ENCODE measurements around the gene PCDHGA7. TPM values are rescaled to one million over a fixed set of nuclear protein-coding genes. Genes with fewer than 3 reads are reported as not detected.
"Not testable (repeated sequence)": the region's sequence is repeated elsewhere in the genome, so short reads cannot be mapped to it uniquely, and the experiment has no call there.

The PCDHGA7 gene
- total RNA-seq, 2 experiments from 2014 or later, result not detected

DNA sequence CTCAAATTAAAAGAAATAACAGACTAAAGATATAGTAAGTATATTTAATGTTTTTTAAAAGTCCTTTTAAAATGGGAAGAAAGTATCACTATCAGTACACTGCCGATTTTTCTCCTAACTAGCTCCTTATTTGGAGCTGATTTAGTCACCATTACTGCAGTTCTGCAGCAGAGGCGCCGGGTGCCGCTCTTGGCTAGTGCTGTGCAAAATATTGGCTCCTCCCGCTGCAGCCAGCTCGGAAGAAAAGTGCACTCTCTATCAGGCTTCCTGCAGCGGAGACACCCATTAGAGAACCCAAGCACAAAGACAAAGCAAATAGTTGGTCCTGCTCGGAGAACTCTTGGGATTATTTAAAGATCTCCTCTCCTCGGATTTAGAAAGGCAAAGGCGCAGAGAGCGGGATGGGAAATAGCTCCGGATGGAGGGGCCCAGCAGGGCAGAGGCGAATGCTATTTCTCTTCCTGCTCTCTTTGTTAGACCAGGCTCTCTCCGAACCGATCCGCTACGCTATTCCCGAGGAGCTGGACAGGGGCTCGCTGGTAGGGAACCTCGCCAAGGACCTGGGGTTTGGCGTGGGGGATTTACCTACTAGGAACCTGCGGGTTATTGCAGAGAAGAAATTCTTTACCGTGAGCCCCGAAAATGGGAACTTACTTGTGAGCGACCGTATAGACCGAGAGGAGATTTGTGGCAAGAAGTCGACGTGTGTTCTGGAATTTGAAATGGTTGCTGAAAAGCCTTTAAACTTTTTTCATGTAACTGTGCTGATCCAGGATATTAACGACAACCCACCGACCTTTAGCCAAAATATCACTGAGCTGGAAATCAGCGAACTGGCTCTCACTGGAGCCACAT lies 12.3 kb upstream of the PCDHGA7 start, which contains the start of gene PCDHGB3:
TSS of gene PCDHGB3 (plus strand) at position 249 of the 855 bp plus-strand sequence. CDS start at position 402, 153 bp downstream.
- DNase-seq (peak; percentile 63), ATAC-seq (peak; percentile 76)
- ChIA-PET CTCF (interaction anchor here (0.6 to 3.0 kb wide), 19 partner anchors 9 to 235 kb away, joined by 3 to 15 read pairs (median 5); partner anchors contain the start of genes PCDHB15, PCDHB5, PCDHGA1 and PCDHGA10), POLR2A (interaction anchor here (0.6 kb wide), 1 partner anchor 50 kb away, joined by 4 read pairs; no protein-coding TSS in a partner anchor)
- Mint-ChIP-seq H3K27ac (no peak within 1 kb of the TSS), H3K4me1 (peaks cover 3% of the 10 kb centered on the region), H3K27me3 (peaks cover 61% of the 10 kb centered on the region), H3K9me3 (ENCODE audit: low read depth) (peaks cover 30% of the 10 kb centered on the region), H3K36me3 (ENCODE audit: low read depth) (peaks cover 34% of the 10 kb centered on the region), H3K4me3 (peak within 1 kb of the TSS; percentile 52)
- intact Hi-C loops (cut with DNase I, micrococcal nuclease), result loop anchor here (5.0 to 10.0 kb wide), 6 partner anchors 37 to 578 kb away; partner anchors contain the start of genes PCDHA2 (in 2 of the 2), PCDHGB6 (in 2 of the 2), PCDHA12 (in 1 of the 2) and PCDHA8 (in 1 of the 2)

DNA sequence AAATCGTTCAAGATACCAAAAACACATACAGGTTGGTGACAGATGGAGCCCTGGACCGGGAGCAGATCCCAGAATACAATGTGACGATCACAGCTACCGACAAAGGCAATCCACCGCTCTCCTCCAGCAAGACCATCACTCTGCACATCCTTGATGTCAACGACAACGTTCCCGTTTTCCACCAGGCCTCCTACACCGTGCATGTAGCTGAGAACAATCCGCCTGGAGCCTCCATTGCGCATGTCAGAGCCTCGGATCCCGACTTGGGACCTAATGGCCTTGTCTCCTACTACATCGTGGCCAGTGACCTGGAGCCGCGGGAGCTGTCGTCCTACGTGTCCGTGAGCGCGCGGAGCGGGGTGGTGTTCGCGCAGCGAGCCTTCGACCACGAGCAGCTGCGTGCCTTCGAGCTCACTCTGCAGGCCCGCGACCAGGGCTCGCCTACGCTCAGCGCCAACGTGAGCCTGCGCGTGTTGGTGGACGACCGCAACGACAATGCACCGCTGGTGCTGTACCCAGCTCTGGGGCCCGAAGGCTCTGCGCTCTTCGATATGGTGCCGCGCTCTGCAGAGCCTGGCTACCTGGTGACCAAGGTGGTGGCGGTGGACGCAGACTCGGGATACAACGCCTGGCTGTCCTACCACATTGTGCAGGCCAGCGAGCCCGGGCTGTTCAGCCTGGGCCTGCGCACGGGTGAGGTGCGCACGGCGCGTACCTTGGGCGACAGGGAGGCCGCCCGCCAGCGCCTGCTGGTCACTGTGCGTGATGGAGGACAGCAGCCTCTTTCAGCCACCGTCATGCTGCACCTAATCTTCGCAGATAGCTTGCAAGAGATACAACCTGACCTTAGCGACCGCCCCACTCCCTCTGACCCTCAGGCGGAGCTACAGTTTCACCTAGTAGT lies 10.7 kb upstream of the PCDHGA7 start:
- Mint-ChIP-seq H3K9me3 (ENCODE audit: low read depth) (peaks cover 32% of the 10 kb centered on the region), H3K36me3 (ENCODE audit: low read depth) (peaks cover 25% of the 10 kb centered on the region), H3K27me3 (peaks cover 58% of the 10 kb centered on the region), H3K4me3 (no peak overlapping the region), H3K4me1 (peaks cover 3% of the 10 kb centered on the region), H3K27ac (no peak overlapping the region)
- ChIA-PET POLR2A (no interaction called here), CTCF (interaction anchor here (1.0 to 3.0 kb wide), 4 partner anchors 41 to 149 kb away, joined by 3 to 15 read pairs (median 7); partner anchors contain the start of genes PCDHB14, PCDHB15, PCDHGA10 and PCDHGA11)
- intact Hi-C loops (cut with DNase I, micrococcal nuclease), result loop anchor here (5.0 kb wide), 2 partner anchors 35 to 580 kb away; partner anchors contain the start of genes PCDHGB6 (in 2 of the 2) and PCDHA2 (in 1 of the 2)
- DNase-seq (no peak), ATAC-seq (no peak)

DNA sequence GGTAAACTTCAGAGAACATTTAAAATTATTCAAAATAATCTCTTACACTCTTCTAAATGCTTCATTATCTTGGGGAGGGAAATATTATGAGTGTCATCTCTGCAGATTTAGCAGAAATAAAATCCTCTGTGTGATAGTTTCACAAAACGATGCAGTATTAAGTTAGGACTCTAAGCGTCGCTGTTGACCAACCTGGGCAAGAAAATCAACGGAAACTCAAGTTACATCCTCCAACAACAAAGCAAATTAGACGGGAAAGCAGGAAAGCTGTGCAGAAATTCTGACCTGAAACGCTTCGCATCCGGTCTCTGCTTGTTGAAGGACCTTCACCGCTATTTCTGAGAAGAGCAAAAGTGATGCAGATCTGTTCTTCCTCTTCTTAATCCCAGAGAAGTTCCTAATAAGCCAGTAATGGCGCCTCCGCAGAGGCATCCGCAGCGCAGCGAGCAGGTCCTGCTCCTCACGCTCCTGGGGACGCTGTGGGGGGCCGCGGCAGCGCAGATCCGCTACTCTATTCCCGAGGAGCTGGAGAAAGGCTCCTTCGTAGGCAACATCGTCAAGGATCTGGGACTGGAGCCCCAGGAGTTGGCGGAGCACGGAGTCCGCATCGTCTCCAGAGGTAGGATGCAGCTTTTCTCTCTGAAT lies 8.7 kb upstream of the PCDHGA7 start, which contains the start of gene PCDHGA6:
TSS of gene PCDHGA6 (plus strand) at position 219 of the 645 bp plus-strand sequence. CDS start at position 412, 193 bp downstream.
- peaks cover 56% of the 10 kb centered on the region for H3K27me3 Mint-ChIP-seq
- H3K27ac Mint-ChIP-seq, result no peak within 1 kb of the TSS
- H3K36me3 Mint-ChIP-seq (ENCODE audit: low read depth), result peaks cover 26% of the 10 kb centered on the region
- ChIA-PET CTCF (interaction anchor here (0.9 to 2.0 kb wide), 4 partner anchors 10 to 183 kb away, joined by 3 to 10 read pairs (median 5); partner anchors contain the start of genes PCDHGA10 and PCDHGA5), POLR2A (interaction anchor here (0.6 kb wide), 1 partner anchor 47 kb away, joined by 4 read pairs; the partner anchor contains the start of gene PCDHGA11)
- H3K9me3 Mint-ChIP-seq (ENCODE audit: low read depth), result peaks cover 39% of the 10 kb centered on the region
- peaks cover 3% of the 10 kb centered on the region for H3K4me1 Mint-ChIP-seq
- H3K4me3 Mint-ChIP-seq, result no peak within 1 kb of the TSS
- no peak for ATAC-seq
- no peak for DNase-seq
- intact Hi-C loops (cut with DNase I, micrococcal nuclease), result loop anchor here (5.0 kb wide), 2 partner anchors 34 to 581 kb away; partner anchors contain the start of genes PCDHGB6 (in 2 of the 2) and PCDHA2 (in 1 of the 2)

DNA sequence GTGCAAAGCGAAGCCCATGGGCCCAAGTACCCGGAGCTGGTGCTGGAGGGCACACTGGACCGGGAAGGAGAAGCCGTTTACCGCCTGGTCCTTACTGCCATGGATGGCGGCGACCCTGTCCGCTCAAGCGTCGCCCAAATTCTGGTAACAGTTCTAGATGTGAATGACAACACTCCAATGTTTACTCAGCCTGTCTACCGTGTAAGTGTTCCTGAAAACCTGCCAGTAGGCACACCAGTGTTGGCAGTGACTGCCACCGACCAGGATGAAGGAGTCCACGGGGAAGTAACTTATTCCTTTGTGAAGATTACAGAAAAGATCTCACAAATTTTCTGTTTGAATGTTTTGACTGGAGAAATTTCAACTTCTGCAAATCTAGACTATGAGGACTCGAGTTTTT lies 7.9 kb upstream of the PCDHGA7 start:
- H3K36me3 Mint-ChIP-seq (ENCODE audit: low read depth), result peaks cover 26% of the 10 kb centered on the region
- peaks cover 55% of the 10 kb centered on the region for H3K27me3 Mint-ChIP-seq
- intact Hi-C loops (cut with DNase I, micrococcal nuclease), result loop anchor here (5.0 kb wide), 2 partner anchors 33 to 582 kb away; partner anchors contain the start of genes PCDHGB6 (in 2 of the 2) and PCDHA2 (in 1 of the 2)
- DNase-seq (no peak), ATAC-seq (no peak)
- ChIA-PET CTCF (interaction anchor here (0.9 to 2.0 kb wide), 4 partner anchors 10 to 183 kb away, joined by 3 to 10 read pairs (median 5); partner anchors contain the start of genes PCDHGA10 and PCDHGA5), POLR2A (interaction anchor here (0.6 kb wide), 1 partner anchor 46 kb away, joined by 4 read pairs; the partner anchor contains the start of gene PCDHGA11)
- no peak overlapping the region for H3K4me3 Mint-ChIP-seq
- H3K27ac Mint-ChIP-seq, result no peak overlapping the region
- peaks cover 40% of the 10 kb centered on the region for H3K9me3 Mint-ChIP-seq (ENCODE audit: low read depth)
- H3K4me1 Mint-ChIP-seq, result peaks cover 3% of the 10 kb centered on the region

DNA sequence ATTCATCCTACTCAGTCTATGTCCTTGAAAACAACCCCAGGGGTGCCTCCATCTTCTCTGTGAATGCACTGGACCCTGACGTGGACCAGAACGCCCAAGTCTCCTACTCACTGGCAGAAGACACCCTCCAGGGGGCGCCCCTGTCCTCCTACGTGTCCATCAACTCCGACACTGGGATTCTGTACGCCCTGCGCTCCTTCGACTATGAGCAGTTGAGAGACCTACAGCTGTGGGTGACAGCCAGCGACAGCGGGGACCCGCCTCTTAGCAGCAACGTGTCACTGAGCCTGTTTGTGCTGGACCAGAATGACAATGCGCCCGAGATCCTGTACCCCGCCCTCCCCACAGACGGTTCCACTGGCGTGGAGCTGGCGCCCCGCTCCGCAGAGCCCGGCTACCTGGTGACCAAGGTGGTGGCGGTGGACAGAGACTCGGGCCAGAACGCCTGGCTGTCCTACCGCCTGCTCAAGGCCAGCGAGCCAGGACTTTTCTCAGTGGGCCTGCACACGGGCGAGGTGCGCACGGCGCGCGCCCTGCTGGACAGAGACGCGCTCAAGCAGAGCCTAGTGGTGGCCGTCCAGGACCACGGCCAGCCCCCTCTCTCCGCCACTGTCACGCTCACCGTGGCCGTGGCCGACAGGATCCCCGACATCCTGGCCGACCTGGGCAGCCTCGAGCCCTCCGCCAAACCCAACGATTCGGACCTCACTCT lies 6.9 kb upstream of the PCDHGA7 start:
- CTCF ChIA-PET, result interaction anchor here (1.0 to 2.0 kb wide), 3 partner anchors 11 to 38 kb away, joined by 3 to 10 read pairs (median 4); partner anchors contain the start of genes PCDHGA10 and PCDHGA5
- peaks cover 40% of the 10 kb centered on the region for H3K9me3 Mint-ChIP-seq (ENCODE audit: low read depth)
- H3K4me1 Mint-ChIP-seq; intact Hi-C loops (cut with DNase I, micrococcal nuclease); H3K4me3 Mint-ChIP-seq; H3K27ac Mint-ChIP-seq; POLR2A ChIA-PET; DNase-seq; ATAC-seq: not testable (repeated sequence)
- H3K27me3 Mint-ChIP-seq, result peaks cover 52% of the 10 kb centered on the region
- H3K36me3 Mint-ChIP-seq (ENCODE audit: low read depth), result peaks cover 22% of the 10 kb centered on the region

DNA sequence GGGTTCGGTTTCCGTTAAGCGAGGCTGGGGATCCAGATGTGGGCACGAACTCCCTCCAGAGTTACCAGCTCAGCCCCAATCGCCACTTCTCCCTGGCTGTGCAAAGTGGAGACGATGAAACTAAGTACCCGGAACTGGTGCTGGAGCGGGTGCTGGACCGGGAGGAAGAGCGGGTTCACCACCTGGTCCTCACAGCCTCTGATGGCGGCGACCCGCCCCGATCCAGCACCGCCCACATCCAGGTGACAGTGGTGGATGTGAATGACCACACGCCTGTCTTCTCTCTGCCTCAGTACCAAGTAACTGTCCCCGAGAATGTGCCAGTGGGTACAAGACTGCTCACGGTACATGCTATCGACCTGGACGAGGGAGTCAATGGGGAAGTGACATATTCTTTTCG lies 803 bp downstream of the PCDHGA7 start:
- CTCF ChIA-PET, result interaction anchor here (0.6 to 0.7 kb wide), 2 partner anchors 188 to 223 kb away, joined by 3 read pairs; no protein-coding TSS in a partner anchor
- H3K27me3 Mint-ChIP-seq, result peaks cover 66% of the 10 kb centered on the region
- no peak overlapping the region for H3K4me3 Mint-ChIP-seq
- ATAC-seq (no peak), DNase-seq (no peak)
- intact Hi-C loops (cut with DNase I, micrococcal nuclease), result no loop called here
- POLR2A ChIA-PET, result no interaction called here
- peaks cover 12% of the 10 kb centered on the region for H3K36me3 Mint-ChIP-seq (ENCODE audit: low read depth)
- H3K4me1 Mint-ChIP-seq, result no peaks in the 10 kb centered on the region
- no peak overlapping the region for H3K27ac Mint-ChIP-seq
- peaks cover 29% of the 10 kb centered on the region for H3K9me3 Mint-ChIP-seq (ENCODE audit: low read depth)

DNA sequence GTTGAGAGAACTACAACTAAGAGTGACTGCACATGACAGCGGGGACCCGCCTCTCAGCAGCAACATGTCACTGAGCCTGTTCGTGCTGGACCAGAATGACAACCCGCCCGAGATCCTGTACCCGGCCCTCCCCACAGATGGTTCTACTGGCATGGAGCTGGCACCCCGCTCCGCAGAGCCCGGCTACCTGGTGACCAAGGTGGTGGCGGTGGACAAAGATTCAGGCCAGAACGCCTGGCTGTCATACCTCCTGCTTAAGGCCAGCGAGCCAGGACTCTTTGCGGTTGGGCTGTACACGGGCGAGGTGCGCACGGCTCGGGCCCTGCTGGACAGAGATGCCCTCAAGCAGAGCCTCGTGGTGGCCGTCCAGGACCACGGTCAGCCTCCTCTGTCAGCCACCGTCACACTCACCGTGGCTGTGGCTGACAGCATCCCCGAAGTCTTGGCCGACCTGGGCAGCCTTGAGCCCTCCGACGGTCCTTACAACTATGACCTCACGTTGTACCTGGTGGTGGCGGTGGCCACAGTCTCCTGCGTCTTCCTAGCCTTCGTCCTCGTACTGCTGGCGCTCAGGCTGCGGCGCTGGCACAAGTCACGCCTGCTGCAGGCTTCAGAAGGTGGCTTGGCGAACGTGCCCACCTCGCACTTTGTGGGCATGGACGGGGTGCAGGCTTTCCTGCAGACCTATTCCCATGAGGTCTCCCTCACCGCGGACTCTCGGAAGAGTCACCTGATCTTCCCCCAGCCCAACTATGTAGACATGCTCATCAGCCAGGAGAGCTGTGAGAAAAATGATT lies 2.1 kb downstream of the PCDHGA7 start:
- ChIA-PET CTCF (no interaction called here), POLR2A (no interaction called here)
- peaks cover 15% of the 10 kb centered on the region for H3K36me3 Mint-ChIP-seq (ENCODE audit: low read depth)
- peaks cover 70% of the 10 kb centered on the region for H3K27me3 Mint-ChIP-seq
- no peak for DNase-seq
- H3K4me3 Mint-ChIP-seq, result no peak overlapping the region
- intact Hi-C loops (cut with DNase I, micrococcal nuclease), result no loop called here
- H3K9me3 Mint-ChIP-seq (ENCODE audit: low read depth), result peaks cover 35% of the 10 kb centered on the region
- H3K27ac Mint-ChIP-seq, result no peak overlapping the region
- no peak for ATAC-seq
- H3K4me1 Mint-ChIP-seq, result no peaks in the 10 kb centered on the region

DNA sequence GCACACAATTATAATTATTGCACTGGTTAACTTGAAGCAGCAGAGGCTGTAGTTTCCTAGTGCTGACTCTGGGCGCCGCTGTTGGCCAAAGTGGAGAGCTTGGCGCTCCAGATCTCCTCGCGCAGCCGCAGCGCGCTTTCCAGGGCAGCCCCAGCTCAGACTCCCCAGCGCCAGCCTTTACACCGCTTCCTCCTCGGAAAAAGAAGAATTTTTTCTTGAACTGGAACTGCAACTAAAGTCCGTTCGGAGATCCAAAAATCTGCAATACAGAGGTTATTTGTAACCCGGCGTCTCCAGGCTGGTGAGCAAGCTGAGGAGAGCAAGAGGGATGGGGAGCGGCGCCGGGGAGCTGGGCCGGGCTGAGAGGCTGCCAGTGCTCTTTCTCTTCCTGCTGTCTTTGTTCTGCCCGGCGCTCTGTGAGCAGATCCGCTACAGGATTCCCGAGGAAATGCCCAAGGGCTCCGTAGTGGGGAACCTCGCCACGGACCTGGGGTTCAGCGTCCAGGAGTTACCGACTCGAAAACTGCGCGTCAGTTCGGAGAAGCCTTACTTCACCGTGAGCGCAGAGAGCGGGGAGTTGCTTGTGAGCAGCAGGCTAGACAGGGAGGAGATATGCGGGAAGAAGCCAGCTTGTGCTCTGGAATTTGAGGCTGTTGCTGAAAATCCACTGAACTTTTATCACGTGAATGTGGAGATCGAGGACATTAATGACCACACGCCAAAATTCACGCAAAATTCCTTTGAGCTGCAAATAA lies 5.2 kb downstream of the PCDHGA7 start, which contains the start of gene PCDHGB4:
TSS of gene PCDHGB4 (plus strand) at position 142 of the 755 bp plus-strand sequence. CDS start at position 329, 187 bp downstream.
- H3K4me1 Mint-ChIP-seq; intact Hi-C loops (cut with DNase I, micrococcal nuclease); H3K27ac Mint-ChIP-seq: not testable (repeated sequence)
- DNase-seq, result peak; percentile 56
- peak; percentile 68 for ATAC-seq
- H3K9me3 Mint-ChIP-seq (ENCODE audit: low read depth), result peaks cover 42% of the 10 kb centered on the region
- H3K36me3 Mint-ChIP-seq (ENCODE audit: low read depth), result peaks cover 18% of the 10 kb centered on the region
- H3K27me3 Mint-ChIP-seq, result peaks cover 71% of the 10 kb centered on the region
- peak within 1 kb of the TSS; percentile 23 for H3K4me3 Mint-ChIP-seq
- CTCF ChIA-PET, result interaction anchor here (1.2 to 1.3 kb wide), 2 partner anchors 10 to 43 kb away, joined by 3 read pairs; partner anchors contain the start of gene PCDHGB5
- POLR2A ChIA-PET, result interaction anchor here (0.6 kb wide), 1 partner anchor 127 kb away, joined by 3 read pairs; no protein-coding TSS in a partner anchor

Measured in activated CD4-positive, alpha-beta T cell treated with anti-CD3 and anti-CD28 coated beads for 36 hours (primary cell).